SK-N-MC (cell line): Measurements from ENCODE around the gene CCDC102A.

Source experiments
- EZH2 ChIP-seq: fragments of 200-600 bp; sonication (generic); IDR thresholded peaks from one replicate; pipeline ENCODE4 v1.6.1; 2017; ENCODE audit warnings: antibody characterized with exemption
- FOXP2 ChIP-seq: optimal IDR thresholded peaks from 2 replicates; pipeline ENCODE3; 2011; ENCODE audit warnings: mild to moderate bottlenecking, moderate library complexity; ENCODE audit not compliant: insufficient read depth; ENCODE audit errors: extremely low read length, control extremely low read depth
- POLR2AphosphoS5 ChIP-seq: IDR thresholded peaks from 2 replicates; pipeline ENCODE4 v1.6.1; 2012; ENCODE audit warnings: mild to moderate bottlenecking, low read depth, low read length, borderline replicate concordance

DNA sequence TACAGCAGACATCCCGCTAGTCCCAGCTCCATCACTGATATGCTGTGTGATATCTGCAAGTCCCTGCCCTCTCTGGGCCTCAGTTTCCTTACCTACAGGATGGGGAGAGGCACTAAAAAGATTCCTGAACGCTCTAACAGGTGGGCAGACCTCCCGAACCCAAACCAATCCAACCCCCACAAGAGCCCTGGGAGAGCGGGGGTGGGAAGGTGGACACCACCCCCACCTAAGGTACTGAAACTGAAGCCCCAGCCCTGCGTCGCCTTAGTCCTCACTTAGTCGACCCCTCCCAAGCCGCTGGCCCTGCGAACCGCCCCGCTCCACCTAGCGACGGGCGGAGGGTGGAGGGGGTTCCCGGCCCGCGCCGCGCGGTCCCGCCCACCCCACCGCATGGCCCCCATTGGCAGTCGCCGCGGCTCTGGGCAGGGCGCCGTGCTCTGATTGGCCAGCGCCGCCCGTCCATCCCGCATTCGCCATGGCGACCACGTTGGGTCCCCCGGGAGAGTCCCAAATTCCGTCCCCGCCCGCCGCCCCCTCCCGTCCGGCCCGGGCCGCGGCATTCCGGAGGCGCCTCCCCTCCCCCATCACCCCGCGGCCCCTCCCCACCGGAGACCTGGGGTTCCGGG is 578 bp downstream of the CCDC102A start:
- TF ChIP-seq EZH2, result no peak
- TF ChIP-seq POLR2AphosphoS5, result no peak; the same call in 1 of the 2 replicates
- TF ChIP-seq FOXP2, result no peak
